A673 (cell line): ENCODE data around the gene CEP170B. TPM values are rescaled to one million over a fixed set of nuclear protein-coding genes. Genes with fewer than 3 reads are reported as not detected.

Experiments
- BruUV-seq: library from RNA; stranded (reverse); fragments of 400-500 nt; replicated peaks from 2 replicates; lab custom pipeline; 2021; lab: Mats Ljungman, UMichigan
- CTCF ChIA-PET: fragments of 300-600 bp; sonication (Branson Sonifier 250); formaldehyde crosslinking; loops from one replicate; lab custom pipeline; 2022; ENCODE audit warnings: antibody characterized with exemption; lab: Charles Lee
- POLR2A ChIA-PET: fragments of 300-600 bp; sonication (Branson Sonifier 250); formaldehyde crosslinking; loops from one replicate; lab custom pipeline; 2022; ENCODE audit warnings: antibody characterized with exemption; ENCODE audit not compliant: low non-redundant PET; lab: Charles Lee
- DNase-seq: peaks from one replicate; pipeline ENCODE4 v3.0.0-alpha.2; 2015; ENCODE audit warnings: low spot score
- H3K27ac ChIP-seq: fragments of 200-600 bp; sonication (generic); 2 replicates; pipeline ENCODE4 v1.5.1; 2016; ENCODE audit warnings: mixed run types, low read depth, mild to moderate bottlenecking, mixed read lengths, antibody characterized with exemption, low read length; ENCODE audit not compliant: poor library complexity, severe bottlenecking
- H3K27me3 ChIP-seq: fragments of 200-600 bp; sonication (generic); replicated peaks from 2 replicates; pipeline ENCODE4 v1.6.1; 2017; ENCODE audit warnings: mixed run types, low read depth, mild to moderate bottlenecking, mixed read lengths, antibody characterized with exemption, low read length; ENCODE audit not compliant: insufficient read depth, poor library complexity
- H3K36me3 ChIP-seq: fragments of 200-600 bp; sonication (generic); 2 replicates; pipeline ENCODE4 v1.6.1; 2016; ENCODE audit warnings: mixed run types, mild to moderate bottlenecking, mixed read lengths, antibody characterized with exemption, low read length; ENCODE audit not compliant: insufficient read depth, poor library complexity, severe bottlenecking
- H3K4me1 ChIP-seq: fragments of 200-600 bp; sonication (generic); 2 replicates; pipeline ENCODE4 v1.6.1; 2017; ENCODE audit warnings: mixed run types, mild to moderate bottlenecking, mixed read lengths, antibody characterized with exemption, low read length; ENCODE audit not compliant: insufficient read depth, poor library complexity, severe bottlenecking
- H3K4me3 ChIP-seq: fragments of 200-600 bp; sonication (generic); 2 replicates; pipeline ENCODE4 v1.5.1; 2016; ENCODE audit warnings: low read depth, mixed run types, mild to moderate bottlenecking, mixed read lengths, low read length; ENCODE audit not compliant: poor library complexity, severe bottlenecking
- H3K9me3 ChIP-seq: fragments of 200-600 bp; sonication (generic); 2 replicates; pipeline ENCODE4 v1.6.1; 2016; ENCODE audit warnings: mixed run types, low read depth, mild to moderate bottlenecking, mixed read lengths, antibody characterized with exemption, low read length; ENCODE audit not compliant: poor library complexity, severe bottlenecking
- CTCF ChIP-seq: fragments of 300-800, 200-600 bp; sonication (generic); conservative IDR thresholded peaks from 2 replicates; pipeline ENCODE4 v1.5.1; 2017; ENCODE audit warnings: low read depth, mild to moderate bottlenecking, antibody characterized with exemption, low read length, moderate library complexity, mixed read lengths
- EZH2 ChIP-seq: fragments of 200-600 bp; sonication (generic); IDR thresholded peaks from 2 replicates; pipeline ENCODE4 v1.6.1; 2017; ENCODE audit warnings: borderline replicate concordance, low read depth, mild to moderate bottlenecking, mixed read lengths, antibody characterized with exemption, low read length; ENCODE audit not compliant: poor library complexity, severe bottlenecking
- intact Hi-C: fragments of 100-400 bp; cut with micrococcal nuclease; formaldehyde crosslinking; loops from one replicate; pipeline ENCODE4 v1.10.0; 2022; ENCODE audit not compliant: unreplicated experiment
- total RNA-seq: library from RNA; stranded (reverse); gene quantifications from 2 replicates; pipeline ENCODE4 v1.2.3, GENCODE V29; 2021

Gene CEP170B
- total RNA-seq, 1 experiment from 2014 or later, result 20.8 TPM

GRCh38 chr14:104859900-104860299 is 5.2 kb upstream of the CEP170B start:
- CTCF ChIA-PET, result no interaction called here
- no TSS peak for BruUV-seq

GRCh38 chr14:104860414-104860813 is 4.7 kb upstream of the CEP170B start:
- POLR2A ChIA-PET, result no interaction called here
- Histone ChIP-seq H3K9me3 (no peaks in the 10 kb centered on the region), H3K36me3 (no peaks in the 10 kb centered on the region), H3K4me3 (no peak overlapping the region), H3K27me3 (peaks cover 23% of the 10 kb centered on the region), H3K4me1 (peaks cover 16% of the 10 kb centered on the region), H3K27ac (no peak overlapping the region)
- no TSS peak for BruUV-seq
- intact Hi-C loops, result no loop called here
- TF ChIP-seq CTCF, result no peak
- no peak for TF ChIP-seq EZH2
- CTCF ChIA-PET, result no interaction called here
- no peak for DNase-seq

More at GRCh38 chr14:104859900-104860299, 5.2 kb upstream of the CEP170B start:
- DNase-seq, result no peak
- TF ChIP-seq CTCF (no peak), EZH2 (no peak)
- Histone ChIP-seq H3K27me3 (peaks cover 23% of the 10 kb centered on the region), H3K4me1 (peaks cover 16% of the 10 kb centered on the region), H3K27ac (no peak overlapping the region), H3K9me3 (no peaks in the 10 kb centered on the region), H3K4me3 (no peak overlapping the region), H3K36me3 (no peaks in the 10 kb centered on the region)
- intact Hi-C loops, result no loop called here
- POLR2A ChIA-PET, result no interaction called here

- Histone ChIP-seq H3K27ac (no peak overlapping the region), H3K4me3 (no peak overlapping the region), H3K36me3 (no peaks in the 10 kb centered on the region), H3K4me1 (peaks cover 6% of the 10 kb centered on the region), H3K27me3 (peaks cover 23% of the 10 kb centered on the region), H3K9me3 (no peaks in the 10 kb centered on the region)
- intact Hi-C loops, result no loop called here
- DNase-seq, result no peak
- ChIA-PET CTCF (no interaction called here), POLR2A (no interaction called here)
- BruUV-seq, result no TSS peak
- no peak for TF ChIP-seq CTCF
- TF ChIP-seq EZH2, result no peak
Measured at GRCh38 chr14:104863131-104863862, 1.8 kb upstream of the CEP170B start.
